Measurements from ENCODE around the gene ATG4C. TPM values are rescaled to one million over a fixed set of nuclear protein-coding genes. Genes with fewer than 3 reads are reported as not detected.
A peak's percentile ranks its signal among the peaks of the same experiment; 100 is the strongest.

ATG4C gene, protein sequence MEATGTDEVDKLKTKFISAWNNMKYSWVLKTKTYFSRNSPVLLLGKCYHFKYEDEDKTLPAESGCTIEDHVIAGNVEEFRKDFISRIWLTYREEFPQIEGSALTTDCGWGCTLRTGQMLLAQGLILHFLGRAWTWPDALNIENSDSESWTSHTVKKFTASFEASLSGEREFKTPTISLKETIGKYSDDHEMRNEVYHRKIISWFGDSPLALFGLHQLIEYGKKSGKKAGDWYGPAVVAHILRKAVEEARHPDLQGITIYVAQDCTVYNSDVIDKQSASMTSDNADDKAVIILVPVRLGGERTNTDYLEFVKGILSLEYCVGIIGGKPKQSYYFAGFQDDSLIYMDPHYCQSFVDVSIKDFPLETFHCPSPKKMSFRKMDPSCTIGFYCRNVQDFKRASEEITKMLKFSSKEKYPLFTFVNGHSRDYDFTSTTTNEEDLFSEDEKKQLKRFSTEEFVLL
- polyA plus RNA-seq (2011; rRNA removed) (12.9 and 14.8 TPM in 2 replicates), polyA plus RNA-seq (2017; fragmentation: RNase III; extraction: RNeasy Plus Mini Kit Qiagen cat#74134 plus additional on column Dnase treatment) (6.0 to 6.7 TPM (median 6.5 TPM) in 3 replicates), polyA minus RNA-seq (2011; rRNA and poly(A)+ RNA removed) (2.9 and 4.0 TPM in 2 replicates)
- 2.5 and 2.8 TPM in 2 replicates for polyA plus RNA-seq (2012; cell fraction: cytosol; rRNA removed)
- 0.46 and 1.5 TPM in 2 replicates for polyA plus RNA-seq (2012; cell fraction: nucleus; rRNA removed)

DNA sequence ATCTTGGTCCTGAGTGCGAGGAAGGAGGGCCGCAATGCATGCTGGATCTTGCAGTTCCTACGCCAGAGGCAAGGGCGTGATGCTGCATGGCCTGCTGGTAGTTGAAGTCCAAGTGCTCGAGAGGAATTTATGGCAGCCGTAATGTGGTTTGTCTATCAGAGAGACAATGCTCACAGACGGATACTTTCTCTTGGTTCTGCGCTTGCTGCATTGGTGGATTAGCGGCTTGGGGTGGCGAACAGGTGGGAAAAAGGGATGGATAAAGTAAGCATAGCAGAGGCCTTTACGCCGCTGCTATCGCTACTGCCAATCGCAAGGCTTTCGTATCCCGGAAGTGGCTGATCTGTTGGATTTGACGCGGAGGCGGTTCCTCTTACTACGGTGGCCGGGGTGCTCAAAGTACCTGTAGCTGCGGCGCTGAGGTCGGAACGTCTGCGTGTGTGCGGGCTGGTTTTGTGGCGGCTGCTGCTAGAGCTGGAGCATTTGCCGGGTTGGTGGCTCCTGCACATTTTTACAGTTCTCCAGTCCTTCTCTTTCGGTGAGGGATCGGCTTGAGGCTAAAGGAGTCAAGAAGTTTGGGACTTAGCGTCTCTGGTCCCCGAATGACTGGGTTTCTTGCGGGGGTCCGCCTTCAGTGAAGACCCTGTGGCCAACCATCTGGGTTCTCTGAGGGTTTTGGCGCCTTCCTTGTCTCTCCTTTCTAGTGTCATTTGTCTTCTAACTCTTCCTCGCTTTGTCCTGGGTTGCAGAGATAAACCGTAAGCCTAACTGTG lies at the start of gene ATG4C:
TSS of gene ATG4C (plus strand) at position 397 of the 773 bp plus-strand sequence. CDS start 19,655 bp downstream, outside the sequence.
- peak; percentile 91 to 99 for DNase-seq (ENCODE audit: low read depth in 1 of 2, low spot score in 1 of 2)
- Histone ChIP-seq H3K4me1 (0 out of 3 replicates have a peak, but pooled peaks cover 4% of the 10 kb centered on the region), H3K27ac (peak within 1 kb of the TSS; percentile 97 to 98), H3K4me3 (peak within 1 kb of the TSS; percentile 75), H3K4me2 (peak within 1 kb of the TSS; percentile 67), H3K9me3 (no peaks in the 10 kb centered on the region)
- peak; percentile 98 for ATAC-seq
- ChIA-PET CTCF (no interaction called here), POLR2A (interaction anchor here (0.6 kb wide), 1 partner anchor 14 kb away, joined by 3 read pairs; no protein-coding TSS in a partner anchor)
- WGBS (ENCODE audit: missing lambda C conversion rate): 0% methylated on average over 35 of the region's 38 CpGs
- FAIRE-seq: peak; percentile 43
- TF ChIP-seq HOXB13 (CRISPR knock-in tag; IDR thresholded peaks at IDR 0.05; ENCODE audit: low read depth) (no peak), HOXB5 (CRISPR knock-in tag; IDR thresholded peaks at IDR 0.05) (no peak), TP53 (CRISPR knock-in tag; IDR thresholded peaks at IDR 0.05) (no peak), GATA3 (IDR thresholded peaks at IDR 0.05; ENCODE audit: borderline replicate concordance) (peak; percentile 46; the same call in 1 of the 2 replicates), FOXS1 (CRISPR knock-in tag; IDR thresholded peaks at IDR 0.05) (no peak), CHD4 (IDR thresholded peaks at IDR 0.05; ENCODE audit: borderline replicate concordance) (no peak), EHMT2 (IDR thresholded peaks at IDR 0.05; ENCODE audit: low read depth) (no peak), RNF2 (IDR thresholded peaks at IDR 0.05; ENCODE audit: borderline replicate concordance, low read depth) (no peak), CBX8 (IDR thresholded peaks at IDR 0.05) (no peak), RFX5 (IDR thresholded peaks at IDR 0.05) (no peak), JUN (IDR thresholded peaks at IDR 0.05) (peak; percentile 67 to 69; a peak in 3 of 5 replicates), SREBF2 (IDR thresholded peaks at IDR 0.05) (no peak), PHF8 (IDR thresholded peaks at IDR 0.05; ENCODE audit: borderline replicate concordance, low read depth) (peak; percentile 79), ZNF302 (CRISPR knock-in tag; IDR thresholded peaks at IDR 0.05) (no peak), MYC (IDR thresholded peaks at IDR 0.05; ENCODE audit: borderline replicate concordance, low read length) (no peak), FOSB (CRISPR knock-in tag; IDR thresholded peaks at IDR 0.05) (no peak), POLR2A (IDR thresholded peaks at IDR 0.05; ENCODE audit: low read length) (peak; percentile 78)
- TF ChIP-seq, protein P1, sequence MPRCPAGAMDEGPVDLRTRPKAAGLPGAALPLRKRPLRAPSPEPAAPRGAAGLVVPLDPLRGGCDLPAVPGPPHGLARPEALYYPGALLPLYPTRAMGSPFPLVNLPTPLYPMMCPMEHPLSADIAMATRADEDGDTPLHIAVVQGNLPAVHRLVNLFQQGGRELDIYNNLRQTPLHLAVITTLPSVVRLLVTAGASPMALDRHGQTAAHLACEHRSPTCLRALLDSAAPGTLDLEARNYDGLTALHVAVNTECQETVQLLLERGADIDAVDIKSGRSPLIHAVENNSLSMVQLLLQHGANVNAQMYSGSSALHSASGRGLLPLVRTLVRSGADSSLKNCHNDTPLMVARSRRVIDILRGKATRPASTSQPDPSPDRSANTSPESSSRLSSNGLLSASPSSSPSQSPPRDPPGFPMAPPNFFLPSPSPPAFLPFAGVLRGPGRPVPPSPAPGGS (IDR thresholded peaks at IDR 0.05): peak; percentile 46; the same call in 1 of the 3 replicates
- TF ChIP-seq, protein P2, sequence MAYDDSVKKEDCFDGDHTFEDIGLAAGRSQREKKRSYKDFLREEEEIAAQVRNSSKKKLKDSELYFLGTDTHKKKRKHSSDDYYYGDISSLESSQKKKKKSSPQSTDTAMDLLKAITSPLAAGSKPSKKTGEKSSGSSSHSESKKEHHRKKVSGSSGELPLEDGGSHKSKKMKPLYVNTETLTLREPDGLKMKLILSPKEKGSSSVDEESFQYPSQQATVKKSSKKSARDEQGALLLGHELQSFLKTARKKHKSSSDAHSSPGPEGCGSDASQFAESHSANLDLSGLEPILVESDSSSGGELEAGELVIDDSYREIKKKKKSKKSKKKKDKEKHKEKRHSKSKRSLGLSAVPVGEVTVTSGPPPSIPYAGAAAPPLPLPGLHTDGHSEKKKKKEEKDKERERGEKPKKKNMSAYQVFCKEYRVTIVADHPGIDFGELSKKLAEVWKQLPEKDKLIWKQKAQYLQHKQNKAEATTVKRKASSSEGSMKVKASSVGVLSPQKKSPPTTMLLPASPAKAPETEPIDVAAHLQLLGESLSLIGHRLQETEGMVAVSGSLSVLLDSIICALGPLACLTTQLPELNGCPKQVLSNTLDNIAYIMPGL (CRISPR knock-in tag; IDR thresholded peaks at IDR 0.05; ENCODE audit: borderline replicate concordance): no peak
- TF ChIP-seq, protein P3, sequence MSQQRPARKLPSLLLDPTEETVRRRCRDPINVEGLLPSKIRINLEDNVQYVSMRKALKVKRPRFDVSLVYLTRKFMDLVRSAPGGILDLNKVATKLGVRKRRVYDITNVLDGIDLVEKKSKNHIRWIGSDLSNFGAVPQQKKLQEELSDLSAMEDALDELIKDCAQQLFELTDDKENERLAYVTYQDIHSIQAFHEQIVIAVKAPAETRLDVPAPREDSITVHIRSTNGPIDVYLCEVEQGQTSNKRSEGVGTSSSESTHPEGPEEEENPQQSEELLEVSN (IDR thresholded peaks at IDR 0.05; ENCODE audit: borderline replicate concordance, low read depth): no peak
- TF ChIP-seq, protein P4, sequence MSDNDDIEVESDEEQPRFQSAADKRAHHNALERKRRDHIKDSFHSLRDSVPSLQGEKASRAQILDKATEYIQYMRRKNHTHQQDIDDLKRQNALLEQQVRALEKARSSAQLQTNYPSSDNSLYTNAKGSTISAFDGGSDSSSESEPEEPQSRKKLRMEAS (IDR thresholded peaks at IDR 0.05): peak; percentile 61
